Globus pallidus (tissue), 1 donor: ENCODE measurements around the gene CSNK1A1.
"Not testable (repeated sequence)": the region's sequence is repeated elsewhere in the genome, so short reads cannot be mapped to it uniquely, and the experiment has no call there.

Source experiments
- DNase-seq: peaks from one replicate; pipeline ENCODE4 v3.0.0-alpha.2; 2015; ENCODE audit warnings: low spot score

CSNK1A1 gene

DNA sequence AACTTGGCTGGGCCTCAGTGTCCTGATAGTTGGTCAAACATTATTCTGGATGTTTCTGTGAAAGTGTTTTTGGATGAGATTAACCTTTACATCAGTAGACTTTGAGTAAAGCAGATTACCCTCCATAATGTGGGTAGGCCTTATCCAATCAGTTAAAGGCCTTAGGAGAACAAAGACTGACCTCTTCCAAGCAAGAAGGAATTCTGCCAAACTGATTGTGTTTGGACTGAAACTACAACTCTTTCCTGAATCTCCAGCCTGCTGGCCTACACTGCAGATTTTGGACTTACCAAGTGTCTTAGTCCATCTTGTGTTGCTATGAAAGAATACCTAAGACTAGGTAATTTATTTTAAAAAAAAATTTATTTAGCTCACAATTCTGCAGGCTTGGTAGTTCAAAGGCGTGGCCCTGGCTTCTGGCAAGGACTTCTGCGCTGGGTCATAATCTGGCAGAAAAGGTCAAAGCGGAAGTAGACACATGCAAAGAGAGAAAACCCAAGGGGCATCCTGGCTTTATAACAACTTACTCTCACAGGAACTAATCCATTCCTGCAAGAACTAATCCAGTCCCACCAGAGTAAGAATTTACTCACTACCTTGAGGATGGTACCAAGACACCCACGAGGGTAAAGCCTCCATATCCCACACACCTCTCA is 21.5 kb upstream of the CSNK1A1 start:
- DNase-seq = no peak

DNA sequence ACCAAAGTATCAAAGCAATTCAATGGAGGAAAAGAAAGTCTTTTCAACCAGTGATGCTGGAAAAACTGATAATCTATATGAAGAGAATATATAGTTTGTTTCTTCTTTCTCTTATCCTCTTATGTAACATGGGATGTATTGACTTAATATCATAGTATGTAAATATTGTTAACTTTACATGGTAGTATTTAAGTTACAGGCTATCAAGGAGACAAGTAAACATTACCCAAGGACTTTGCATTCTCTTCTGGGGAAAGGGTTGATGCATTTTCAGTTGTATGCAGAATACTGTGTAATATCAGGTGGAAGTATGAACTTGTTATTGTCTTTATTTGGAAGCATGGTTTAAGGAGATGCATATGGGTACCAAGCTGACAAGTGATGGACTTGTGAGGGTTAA is 20.9 kb upstream of the CSNK1A1 start:
- DNase-seq = no peak

DNA sequence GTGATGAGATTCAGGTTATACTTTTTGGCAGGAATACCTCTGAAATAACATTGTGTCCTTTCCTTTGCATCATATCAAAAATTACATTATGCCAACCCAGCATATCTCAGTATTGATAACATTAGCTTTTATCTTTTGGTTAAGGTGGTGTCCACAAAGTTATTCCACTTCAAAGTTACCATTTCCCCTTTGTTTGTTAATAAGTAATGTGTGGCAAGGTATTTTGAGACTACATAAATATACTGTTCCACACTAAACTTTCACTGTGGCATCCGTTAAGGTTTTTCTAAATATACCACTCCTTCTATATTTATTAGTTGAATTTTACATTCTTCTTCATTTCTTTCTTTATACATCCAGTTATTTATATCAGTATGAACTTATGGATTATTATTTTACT is 16.0 kb upstream of the CSNK1A1 start:
- no peak for DNase-seq

DNA sequence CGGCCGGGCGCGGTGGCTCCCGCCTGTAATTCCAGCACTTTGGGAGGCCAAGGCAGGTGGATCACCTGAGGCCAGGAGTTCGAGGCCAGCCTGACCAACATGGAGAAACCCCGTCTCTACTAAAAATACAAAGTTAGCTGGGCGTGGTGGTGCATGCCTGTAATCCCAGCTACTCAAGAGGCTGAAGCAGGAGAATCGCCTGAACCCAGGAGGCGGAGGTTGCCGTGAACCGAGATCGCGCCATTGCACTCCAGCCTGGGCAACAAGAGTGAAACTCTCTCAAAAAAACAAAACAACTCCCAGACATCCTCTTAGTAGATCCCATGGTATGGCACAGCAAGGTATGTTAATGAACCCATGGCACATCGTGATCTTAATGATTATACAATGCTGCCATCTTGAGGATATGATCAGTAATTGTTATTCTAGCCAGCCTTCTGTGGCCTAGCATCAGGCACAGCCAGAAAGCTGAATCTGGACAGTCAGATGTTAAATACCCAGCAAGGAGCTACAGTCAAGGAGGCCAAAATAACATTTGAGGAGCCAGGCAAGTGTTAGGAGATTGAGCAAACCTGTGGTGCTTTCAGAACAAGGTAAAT is 13.4 kb upstream of the CSNK1A1 start:
- DNase-seq = peak; percentile 79

DNA sequence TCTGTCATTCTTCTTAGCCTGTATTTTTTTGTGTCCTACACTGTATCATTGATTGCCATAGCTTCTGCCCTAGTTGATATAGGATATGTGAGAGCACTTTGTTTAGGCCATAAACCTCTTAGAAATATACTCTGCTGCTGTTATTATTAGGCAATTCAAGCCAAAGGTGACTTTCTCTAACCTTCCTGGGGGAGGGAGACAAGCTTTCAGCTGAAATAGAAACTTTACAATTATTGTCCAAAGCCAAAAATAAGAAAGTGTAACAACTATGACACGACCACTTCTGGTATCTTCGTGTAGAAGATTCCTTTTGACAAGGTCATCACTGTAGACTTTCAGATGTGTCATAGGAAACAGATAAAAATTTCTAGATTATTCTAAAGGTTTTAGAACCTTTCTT is 12.2 kb upstream of the CSNK1A1 start:
- no peak for DNase-seq

DNA sequence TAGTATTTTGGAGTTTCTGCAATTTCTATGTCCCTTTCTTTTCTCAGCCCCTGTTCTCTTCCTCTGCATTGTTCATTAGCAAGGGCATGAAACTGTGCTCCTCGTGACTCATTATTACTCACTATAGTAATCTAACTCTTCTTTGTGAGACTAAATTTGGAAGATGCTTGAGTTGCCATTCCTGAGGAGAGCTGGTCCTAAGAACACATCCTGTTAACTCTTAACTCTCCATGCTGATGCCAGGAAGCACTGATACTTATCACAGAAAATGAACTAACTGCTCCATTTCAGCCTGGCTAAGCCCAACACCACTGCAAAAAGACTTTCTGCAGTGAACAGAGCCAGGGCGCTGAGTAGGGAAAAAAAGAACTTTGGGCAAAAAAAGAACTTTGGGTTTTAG is 10.6 kb upstream of the CSNK1A1 start:
- DNase-seq = no peak

DNA sequence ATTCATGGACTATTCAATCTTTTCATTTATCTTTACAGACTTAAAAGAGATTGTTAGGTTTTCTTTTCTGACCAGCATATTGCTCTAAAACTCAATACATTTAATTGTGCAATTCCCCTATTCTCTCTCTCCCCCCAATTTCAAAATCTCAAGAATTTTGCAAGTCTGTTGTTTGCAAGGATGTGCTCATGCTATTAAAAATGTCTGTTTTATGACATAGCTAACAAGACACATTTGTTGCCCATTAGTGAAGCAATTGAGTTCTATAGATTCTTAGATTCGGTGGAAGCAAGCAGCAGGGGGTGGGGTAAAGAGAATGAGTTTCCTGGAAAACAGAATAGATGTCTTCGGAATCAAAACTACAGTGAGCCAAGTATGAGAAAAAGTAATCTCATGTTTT is 8.5 kb upstream of the CSNK1A1 start:
- DNase-seq = no peak

DNA sequence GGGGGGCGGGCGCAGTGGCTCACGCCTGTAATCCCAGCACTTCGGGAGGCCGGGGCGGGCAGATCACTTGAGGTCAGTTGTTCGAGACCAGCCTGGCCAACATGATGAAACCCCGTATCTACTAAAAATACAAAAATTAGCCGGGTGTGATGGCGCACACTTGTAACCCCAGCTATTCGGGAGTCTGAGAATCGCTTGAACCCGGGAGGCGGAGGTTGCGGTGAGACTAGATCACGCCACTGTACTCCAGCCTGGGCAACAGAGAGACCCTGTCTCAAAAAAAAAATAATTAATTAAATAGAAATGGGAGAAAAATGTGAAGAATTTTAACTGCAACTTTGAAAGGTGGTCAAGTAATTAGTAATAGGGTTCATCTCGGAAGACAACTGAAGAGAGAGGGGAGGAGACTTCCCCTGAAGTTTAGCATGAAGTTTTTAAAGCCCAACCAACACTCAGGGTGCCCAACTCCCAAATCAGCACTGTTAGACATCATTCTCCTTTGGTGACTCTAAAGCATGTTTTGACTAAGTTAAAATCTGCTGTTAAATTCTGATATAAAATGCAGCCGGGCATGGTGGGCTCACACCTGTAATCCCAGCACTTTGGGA is 1.4 kb upstream of the CSNK1A1 start:
- DNase-seq = no peak

DNA sequence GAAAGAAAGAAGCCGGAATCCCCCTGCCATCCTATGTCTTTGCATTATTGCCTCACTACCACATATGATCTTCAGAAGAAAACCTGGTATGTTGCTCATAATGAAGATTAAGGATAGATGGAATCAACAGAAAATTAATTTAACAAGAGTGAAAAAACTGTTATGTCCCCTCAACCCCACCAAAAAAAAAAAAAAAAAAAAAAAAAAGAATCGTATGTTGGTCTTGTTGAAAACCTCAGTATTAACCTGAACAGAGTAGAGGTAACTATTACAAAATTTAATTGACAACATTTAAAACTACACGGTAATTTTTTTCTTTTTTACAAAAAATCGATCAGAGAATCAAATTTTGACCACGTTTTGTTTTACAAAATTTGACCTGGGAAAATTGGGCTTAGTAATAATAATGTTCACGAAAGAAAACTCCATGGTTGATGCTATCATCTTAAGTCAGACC is 827 bp upstream of the CSNK1A1 start:
- no peak for DNase-seq

DNA sequence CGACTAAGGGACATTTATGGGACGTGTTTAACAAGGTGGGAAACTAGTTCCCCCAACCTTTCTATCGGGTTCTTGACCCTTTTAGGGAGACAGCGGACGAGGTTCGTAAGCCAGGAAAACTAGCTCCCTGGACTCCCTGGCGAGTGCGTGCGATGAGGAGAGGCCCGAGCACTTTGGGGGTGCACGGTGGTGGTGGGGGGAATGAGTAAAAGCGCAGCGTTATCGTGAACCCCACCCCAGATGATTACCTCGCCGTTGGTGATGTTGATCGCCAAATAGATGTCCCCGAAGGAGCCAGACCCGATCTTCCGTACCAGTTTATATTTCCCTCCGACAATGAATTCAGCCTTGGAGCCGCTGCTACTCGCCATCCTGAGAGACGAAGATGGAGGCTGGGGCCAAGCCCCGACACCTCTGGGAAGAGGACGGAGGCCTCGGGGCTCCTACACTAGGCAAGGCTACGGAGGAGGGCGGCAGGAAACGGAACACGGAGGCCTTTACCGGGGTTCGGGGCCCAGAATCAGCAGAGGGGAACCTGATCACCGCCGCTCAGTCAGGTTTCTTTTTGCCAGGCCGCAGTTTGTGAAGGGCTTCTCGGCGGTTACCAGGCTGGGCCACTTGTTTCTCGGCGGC is 529 bp downstream of the CSNK1A1 start:
- peak; percentile 31 for DNase-seq

DNA sequence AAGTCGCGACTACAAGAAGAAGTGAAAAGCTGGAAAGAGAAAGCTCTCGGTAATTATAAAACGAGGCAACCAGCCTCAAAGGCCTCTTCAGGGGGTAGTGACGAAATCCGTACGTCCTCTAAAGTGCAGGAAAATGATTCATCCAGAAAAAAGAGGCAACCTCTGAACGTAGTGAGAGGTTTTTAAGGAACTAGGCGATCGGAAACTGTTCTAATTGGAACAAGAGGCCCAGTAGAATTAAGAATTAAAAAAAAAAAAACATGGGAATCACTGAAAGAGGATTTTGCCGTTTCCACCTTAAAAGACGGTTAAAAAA is 1.0 kb downstream of the CSNK1A1 start:
- peak; percentile 26 for DNase-seq

DNA sequence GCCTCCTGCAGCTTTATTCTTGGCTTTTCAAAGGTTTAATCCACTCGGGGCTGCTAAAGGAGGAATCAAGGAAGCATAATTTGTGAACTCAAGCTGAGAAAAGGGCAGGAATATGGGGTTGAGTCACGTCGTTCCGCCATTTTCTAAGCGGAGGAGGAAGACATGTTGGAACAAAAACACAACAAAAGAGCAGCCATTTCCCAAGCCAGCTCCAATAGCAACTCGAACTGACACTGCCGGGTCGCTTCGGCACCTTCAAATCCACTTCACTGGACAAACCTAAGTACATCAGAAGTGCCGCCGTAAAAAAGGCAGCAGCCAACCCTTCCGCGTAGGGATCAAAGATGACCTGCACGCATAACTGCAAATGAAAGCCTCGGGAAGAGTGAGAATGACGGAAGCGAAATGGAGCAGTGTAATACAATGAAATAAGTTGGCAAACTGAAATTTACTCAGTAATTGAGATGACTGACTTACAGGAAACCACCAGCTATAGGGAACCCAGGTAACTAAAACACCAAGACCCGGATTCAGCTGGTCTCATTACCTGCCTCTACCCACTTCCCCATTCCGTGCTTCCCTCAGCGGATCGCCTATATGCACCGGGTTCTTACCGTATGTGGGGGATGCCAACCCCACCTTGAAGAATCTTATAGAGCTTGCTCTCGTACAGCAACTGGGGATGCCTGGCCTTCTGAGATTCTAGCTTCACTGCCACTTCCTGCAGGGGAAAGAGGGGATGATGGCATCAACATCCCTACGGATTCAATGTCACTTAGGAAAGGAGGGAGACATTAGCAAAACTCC is 1.6 kb downstream of the CSNK1A1 start:
- peak; percentile 47 for DNase-seq

DNA sequence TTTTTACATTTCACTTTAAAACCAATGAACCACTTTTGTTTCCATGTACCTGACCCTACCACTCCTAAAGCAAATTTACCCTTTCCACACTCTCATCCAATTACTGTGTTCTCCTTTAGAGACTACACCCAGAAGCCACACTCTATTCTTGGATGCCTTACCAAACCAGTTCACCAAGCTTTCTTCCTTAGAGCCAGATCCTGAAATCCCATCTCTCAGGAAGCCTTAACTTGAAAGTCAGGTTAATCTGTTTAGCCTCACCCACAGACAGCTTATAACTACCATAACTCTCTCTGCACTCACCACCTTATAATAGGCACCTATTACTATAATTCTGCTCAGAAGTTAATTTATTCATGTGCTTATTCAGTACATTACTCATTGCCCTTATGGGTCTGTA is 4.3 kb downstream of the CSNK1A1 start:
- no peak for DNase-seq

DNA sequence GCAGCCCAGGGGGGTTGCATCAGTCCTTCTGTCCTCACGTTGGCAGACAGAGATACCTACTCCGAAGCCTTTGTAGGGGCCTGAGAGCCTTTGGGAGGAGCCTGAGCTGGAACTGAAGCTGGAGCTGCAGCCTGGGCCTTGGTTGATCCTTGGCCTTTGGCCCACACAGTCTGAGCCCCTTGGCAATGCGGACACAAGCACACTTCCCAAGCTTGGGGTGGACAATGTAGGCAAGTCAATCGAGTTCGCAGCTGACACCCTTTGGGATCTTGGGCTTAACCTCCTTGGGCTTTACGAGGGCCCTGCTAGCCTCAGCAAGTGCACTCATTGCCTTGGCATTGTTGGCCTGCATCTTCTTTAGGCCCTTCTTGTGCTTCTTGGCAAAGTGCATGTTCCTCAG is 5.9 kb downstream of the CSNK1A1 start:
- DNase-seq = no peak

DNA sequence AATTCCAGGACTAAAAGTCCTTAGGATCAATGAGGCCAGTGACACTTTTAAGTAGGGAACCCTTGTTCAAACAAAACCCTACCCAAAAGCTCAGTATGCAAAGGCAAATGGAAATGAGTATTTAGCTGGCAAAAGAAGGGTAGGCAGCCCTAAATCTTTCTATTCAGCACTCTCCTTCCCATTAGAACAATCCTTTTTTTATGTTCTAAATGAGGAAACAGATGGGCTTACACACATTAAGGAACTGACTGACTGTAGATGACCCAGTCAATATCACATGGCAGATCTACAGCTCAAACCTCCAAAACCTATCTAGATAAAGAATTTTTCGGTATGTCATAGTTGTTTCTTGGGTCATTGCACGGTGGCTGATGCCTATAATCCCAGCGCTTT is 7.2 kb downstream of the CSNK1A1 start:
- DNase-seq = no peak

DNA sequence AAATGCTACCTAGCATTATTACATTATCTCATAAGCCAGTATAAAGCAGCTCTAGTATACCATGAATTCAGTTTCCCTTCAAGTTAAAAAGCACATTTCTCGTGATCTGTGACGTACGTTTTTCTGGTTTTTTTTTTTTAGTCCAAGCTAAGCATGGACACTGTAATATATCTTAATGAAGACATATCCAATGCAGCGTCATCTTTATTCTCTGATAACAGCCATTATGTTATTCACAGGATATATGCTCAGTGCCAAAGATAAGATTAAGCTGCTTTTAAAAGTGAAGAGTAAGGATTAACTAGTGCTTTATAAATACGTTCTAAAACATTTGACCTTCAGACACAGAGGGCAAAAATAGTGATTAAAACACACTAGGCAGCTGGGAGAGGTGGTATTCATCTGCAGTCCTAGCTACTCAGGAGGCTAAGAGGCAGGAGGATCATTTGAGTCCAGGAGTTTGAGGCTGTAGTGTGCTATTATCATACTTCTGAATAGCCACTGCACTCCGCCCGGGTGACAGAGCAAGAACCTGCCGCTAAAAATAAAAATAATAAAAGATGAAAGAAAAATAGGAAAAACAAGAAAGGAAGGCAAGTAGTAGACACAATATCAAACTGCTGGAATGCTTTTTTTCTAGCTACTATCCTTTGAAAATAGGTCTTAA is 7.7 kb downstream of the CSNK1A1 start:
- no peak for DNase-seq

DNA sequence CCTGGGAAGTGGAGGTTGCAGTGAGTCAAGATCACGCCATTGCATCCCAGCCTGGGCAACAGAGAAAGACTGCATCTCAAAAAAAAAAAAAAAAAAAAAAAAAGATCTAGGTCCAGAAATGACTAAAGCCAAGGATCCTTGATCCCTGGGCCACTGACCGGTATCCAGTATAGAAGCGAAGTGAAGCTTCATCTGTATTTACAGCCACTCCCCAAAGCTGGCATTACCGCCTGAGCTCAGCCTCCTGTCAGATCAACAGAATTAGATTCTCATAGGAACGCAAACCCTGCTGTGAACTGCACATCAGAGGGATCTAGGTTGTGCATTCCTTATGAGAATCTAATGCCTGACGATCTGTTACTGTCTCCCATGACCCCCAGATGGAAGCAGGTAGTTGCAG is 9.3 kb downstream of the CSNK1A1 start:
- DNase-seq = no peak

DNA sequence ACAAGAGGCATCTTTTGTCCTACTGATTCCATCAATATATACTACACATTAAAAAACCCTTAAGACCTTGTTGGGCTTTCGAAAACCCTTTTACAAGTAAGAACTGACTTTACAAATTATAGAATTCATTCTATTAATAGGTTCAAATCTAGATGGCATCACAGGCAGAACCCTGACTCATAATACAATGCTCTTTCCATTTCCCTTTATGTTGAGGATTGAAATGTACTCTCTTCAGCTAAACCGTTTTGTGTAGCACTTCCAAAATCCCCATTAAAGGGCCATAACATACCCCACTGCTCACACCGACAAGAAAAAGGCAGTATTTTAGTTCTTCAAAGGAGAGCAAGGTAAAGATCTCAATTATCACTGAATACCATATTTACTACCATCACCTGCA is 11.2 kb downstream of the CSNK1A1 start:
- DNase-seq = no peak

DNA sequence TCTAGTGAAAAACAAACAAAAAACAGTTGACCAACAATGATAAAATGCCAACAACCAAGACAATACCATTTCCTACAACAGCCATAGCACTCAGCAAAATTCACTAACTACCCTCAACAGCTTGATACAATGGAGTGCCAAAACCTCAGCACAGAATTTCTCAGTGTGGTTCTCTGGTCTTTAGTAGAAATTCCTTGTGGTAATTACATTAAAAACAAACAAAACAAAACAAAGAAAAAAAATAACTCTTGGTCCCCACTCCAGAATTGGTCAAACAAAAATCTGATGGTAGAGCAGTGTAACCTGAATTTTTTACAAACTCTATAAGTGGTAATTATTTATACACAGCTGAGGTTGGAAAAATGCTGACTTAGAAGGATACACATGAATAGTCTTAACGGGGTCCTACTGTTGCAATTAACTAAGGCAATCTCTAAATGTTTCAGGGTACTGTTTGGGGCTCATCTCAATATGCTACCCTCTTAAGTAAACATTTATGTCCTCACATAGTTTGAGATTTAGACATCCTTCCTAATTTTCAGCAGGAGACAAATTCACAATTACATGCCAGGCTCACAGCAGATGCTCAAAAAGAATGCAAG is 13.8 kb downstream of the CSNK1A1 start:
- DNase-seq = no peak

DNA sequence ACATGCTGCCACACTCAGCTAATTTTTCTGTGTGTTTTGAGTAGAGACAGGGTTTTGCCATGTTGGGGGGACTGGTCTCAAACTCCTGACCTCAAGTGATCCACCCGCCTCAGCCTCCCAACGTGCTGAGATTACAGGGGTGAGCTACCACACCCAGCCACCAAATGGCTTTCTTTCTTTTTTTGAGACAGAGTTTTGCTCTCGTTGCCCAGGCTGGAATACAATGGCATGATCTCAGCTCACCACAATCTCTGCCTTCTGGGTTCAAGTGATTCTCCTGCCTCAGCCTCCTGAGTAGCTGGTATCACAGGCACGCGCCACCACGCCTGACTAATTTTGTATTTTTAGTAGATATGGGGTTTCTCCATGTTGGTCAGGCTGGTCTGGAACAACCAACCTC is 15.5 kb downstream of the CSNK1A1 start:
- DNase-seq = not testable (repeated sequence)

DNA sequence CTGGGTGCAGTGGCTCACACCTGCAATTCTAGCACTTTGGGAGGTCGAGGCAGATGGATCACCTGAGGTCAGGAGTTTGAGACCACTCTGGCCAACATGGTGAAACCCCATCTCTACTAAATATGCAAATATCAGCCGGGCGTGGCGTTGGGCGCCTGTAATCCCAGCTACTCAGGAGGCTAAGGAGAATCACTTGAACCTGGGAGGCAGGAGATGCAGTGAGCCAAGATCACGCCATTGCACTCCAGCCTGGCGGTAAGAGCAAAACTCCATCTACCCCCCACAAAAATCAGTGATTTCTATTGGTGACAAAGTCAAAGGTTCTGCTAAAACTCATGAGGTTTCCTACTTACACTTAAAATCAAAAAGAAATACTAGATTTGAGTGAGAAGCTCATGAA is 18.8 kb downstream of the CSNK1A1 start:
- DNase-seq = no peak

DNA sequence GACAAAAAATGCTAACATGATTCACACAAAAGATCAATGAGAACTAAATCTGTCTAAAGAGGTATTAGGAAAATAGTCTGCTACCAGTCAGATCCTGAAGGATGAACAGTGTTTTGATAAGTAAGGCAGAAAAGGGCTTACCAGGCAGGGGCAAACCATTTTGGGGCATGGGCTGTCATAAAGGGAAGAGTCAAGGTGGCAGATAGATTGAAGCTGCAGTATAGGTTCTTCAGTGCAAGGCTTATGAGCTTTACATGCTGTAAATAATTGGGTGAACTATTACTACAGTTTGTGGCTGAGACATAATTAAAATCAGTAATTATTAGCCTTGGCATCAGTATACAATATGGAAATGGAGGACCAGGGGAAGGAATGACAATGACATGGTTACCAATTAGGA is 21.8 kb downstream of the CSNK1A1 start:
- no peak for DNase-seq
